Muscle of arm (tissue), 12 donors: ENCODE data around the gene WNT11. TPM values are rescaled to one million over a fixed set of nuclear protein-coding genes. Genes with fewer than 3 reads are reported as not detected.

Experiments used
- DNase-seq: peaks from one replicate; pipeline ENCODE4 v3.0.0-alpha.2; 2013
- polyA plus RNA-seq, 12 donors: library from polyadenylated mRNA; unstranded; fragments of 120-200 nt; gene quantifications; one replicate each; pipeline ENCODE4 v1.2.1, GENCODE V29; 2013; ENCODE audit not compliant: insufficient read length in 12 of 12

WNT11 gene
- polyA plus RNA-seq, 12 donors = 6.4 to 22.9 (median 14.8) TPM; not detected in 1

- no peak for DNase-seq
Measured at GRCh38 chr11:76239483-76240160, 33.3 kb upstream of the WNT11 start.

- no peak for DNase-seq
Measured at GRCh38 chr11:76238551-76238950, 32.2 kb upstream of the WNT11 start.

GRCh38 chr11:76237914-76238313 is 31.6 kb upstream of the WNT11 start:
- no peak for DNase-seq

GRCh38 chr11:76237000-76237649 is 30.8 kb upstream of the WNT11 start:
- DNase-seq = no peak

GRCh38 chr11:76236092-76236999 is 30.0 kb upstream of the WNT11 start:
- no peak for DNase-seq

GRCh38 chr11:76235233-76236091 is 29.2 kb upstream of the WNT11 start:
- DNase-seq = peak; percentile 98

- peak; percentile 68 for DNase-seq
Measured at GRCh38 chr11:76234416-76235232, 28.3 kb upstream of the WNT11 start.

- DNase-seq = peak; percentile 33
Measured at GRCh38 chr11:76234021-76234415, 27.7 kb upstream of the WNT11 start.

GRCh38 chr11:76233196-76233921 is 27.1 kb upstream of the WNT11 start:
- DNase-seq = no peak

GRCh38 chr11:76232026-76232665 is 25.8 kb upstream of the WNT11 start:
- no peak for DNase-seq

GRCh38 chr11:76231121-76231738 is 24.9 kb upstream of the WNT11 start:
- no peak for DNase-seq

- DNase-seq = no peak
Measured at GRCh38 chr11:76230392-76230791, 24.1 kb upstream of the WNT11 start.

GRCh38 chr11:76229690-76230240 is 23.5 kb upstream of the WNT11 start:
- DNase-seq = no peak

- peak; percentile 80 for DNase-seq
Measured at GRCh38 chr11:76228875-76229149, 22.5 kb upstream of the WNT11 start.

GRCh38 chr11:76228071-76228874 is 22.0 kb upstream of the WNT11 start:
- peak; percentile 46 for DNase-seq

- no peak for DNase-seq
Measured at GRCh38 chr11:76226626-76227025, 20.3 kb upstream of the WNT11 start.

GRCh38 chr11:76225122-76225611 is 18.9 kb upstream of the WNT11 start:
- DNase-seq = no peak
